GM19240 (cell line): Measurements from ENCODE around the gene TNF.
"Not testable (repeated sequence)": the region's sequence is repeated elsewhere in the genome, so short reads cannot be mapped to it uniquely, and the experiment has no call there.

Experiments
- DNase-seq: peaks from one replicate; pipeline ENCODE4 v3.0.0; 2011; ENCODE audit warnings: low spot score; ENCODE audit not compliant: insufficient read length

Gene TNF

GRCh38 chr6:31543639-31544038 is 31.7 kb upstream of the TNF start:
- DNase-seq = no peak

GRCh38 chr6:31544676-31545075 is 30.7 kb upstream of the TNF start:
- no peak for DNase-seq

- DNase-seq = no peak
Measured at GRCh38 chr6:31545291-31545690, 30.1 kb upstream of the TNF start.

GRCh38 chr6:31546339-31546957 is 28.9 kb upstream of the TNF start, which contains the start of gene ATP6V1G2:
ATP6V1G2 (minus strand) TSS chr6:31546608; CDS start chr6:31546559, 49 bp downstream.
- DNase-seq = no peak

GRCh38 chr6:31546958-31547726 is 28.2 kb upstream of the TNF start, which contains the start of gene NFKBIL1:
NFKBIL1 (plus strand) TSS chr6:31547608; CDS start chr6:31547695, 87 bp downstream.
- peak; percentile 52 for DNase-seq

GRCh38 chr6:31547727-31548543 is 27.4 kb upstream of the TNF start:
- no peak for DNase-seq

GRCh38 chr6:31548544-31548873 is 26.9 kb upstream of the TNF start:
- no peak for DNase-seq

- not testable (repeated sequence) for DNase-seq
Measured at GRCh38 chr6:31551371-31551770, 24.0 kb upstream of the TNF start.

GRCh38 chr6:31556307-31556706 is 19.1 kb upstream of the TNF start:
- no peak for DNase-seq

- DNase-seq = no peak
Measured at GRCh38 chr6:31557443-31558317, 17.7 kb upstream of the TNF start.

- DNase-seq = no peak
Measured at GRCh38 chr6:31558318-31558625, 17.1 kb upstream of the TNF start.

- peak; percentile 50 for DNase-seq
Measured at GRCh38 chr6:31558631-31559500, 16.5 kb upstream of the TNF start.

- no peak for DNase-seq
Measured at GRCh38 chr6:31559606-31559957, 15.8 kb upstream of the TNF start.

- peak; percentile 45 for DNase-seq
Measured at GRCh38 chr6:31559958-31560696, 15.2 kb upstream of the TNF start.

- DNase-seq = no peak
Measured at GRCh38 chr6:31560697-31561058, 14.7 kb upstream of the TNF start.

- no peak for DNase-seq
Measured at GRCh38 chr6:31567531-31568370, 7.6 kb upstream of the TNF start.

GRCh38 chr6:31568537-31568961 is 6.8 kb upstream of the TNF start:
- peak; percentile 69 for DNase-seq

- no peak for DNase-seq
Measured at GRCh38 chr6:31569861-31570536, 5.4 kb upstream of the TNF start.
